HL-60/S4 treated with retinoic acid at 250 ng/mL for 4 days and 3 days (cell line): ENCODE data around the gene PARD3B.
"Not testable (repeated sequence)": the region's sequence is repeated elsewhere in the genome, so short reads cannot be mapped to it uniquely, and the experiment has no call there.

Source experiments
- in situ Hi-C: fragments of 300-500 bp; cut with MboI; formaldehyde crosslinking; loops from 2 replicates; pipeline ENCODE4 v1.7.0; 2022; ENCODE audit warnings: low sequenced_read_pairs

PARD3B gene

GRCh38 chr2:205217004-205217403, 671.7 kb downstream of the PARD3B start:
- in situ Hi-C loops, result no loop called here

GRCh38 chr2:205218056-205218455, 672.8 kb downstream of the PARD3B start:
- in situ Hi-C loops, result no loop called here

- in situ Hi-C loops, result not testable (repeated sequence)
These were observed 673.5 kb downstream of the PARD3B start for GRCh38 chr2:205218816-205219215.

GRCh38 chr2:205220559-205220958, 675.3 kb downstream of the PARD3B start:
- in situ Hi-C loops, result no loop called here

GRCh38 chr2:205232086-205232485, 686.8 kb downstream of the PARD3B start:
- in situ Hi-C loops, result no loop called here

GRCh38 chr2:205235434-205235833, 690.2 kb downstream of the PARD3B start:
- in situ Hi-C loops, result no loop called here

GRCh38 chr2:205237524-205237923, 692.2 kb downstream of the PARD3B start:
- in situ Hi-C loops, result no loop called here

GRCh38 chr2:205245001-205245400, 699.7 kb downstream of the PARD3B start:
- in situ Hi-C loops, result no loop called here

- in situ Hi-C loops, result no loop called here
These were observed 700.4 kb downstream of the PARD3B start for GRCh38 chr2:205245652-205246051.

GRCh38 chr2:205259121-205259520, 713.8 kb downstream of the PARD3B start:
- in situ Hi-C loops, result no loop called here

- in situ Hi-C loops, result no loop called here
These were observed 716.3 kb downstream of the PARD3B start for GRCh38 chr2:205261516-205262020.

- in situ Hi-C loops, result no loop called here
These were observed 722.0 kb downstream of the PARD3B start for GRCh38 chr2:205267323-205267722.

GRCh38 chr2:205270689-205271088, 725.4 kb downstream of the PARD3B start:
- in situ Hi-C loops, result no loop called here

GRCh38 chr2:205273148-205273547, 727.9 kb downstream of the PARD3B start:
- in situ Hi-C loops, result no loop called here

- in situ Hi-C loops, result no loop called here
These were observed 728.4 kb downstream of the PARD3B start for GRCh38 chr2:205273627-205274026.

- in situ Hi-C loops, result no loop called here
These were observed 729.5 kb downstream of the PARD3B start for GRCh38 chr2:205274801-205275200.

GRCh38 chr2:205276116-205276777, 731.0 kb downstream of the PARD3B start:
- in situ Hi-C loops, result no loop called here

- in situ Hi-C loops, result no loop called here
These were observed 735.4 kb downstream of the PARD3B start for GRCh38 chr2:205280596-205281236.

GRCh38 chr2:205283736-205284270, 738.5 kb downstream of the PARD3B start:
- in situ Hi-C loops, result no loop called here

- in situ Hi-C loops, result no loop called here
These were observed 739.1 kb downstream of the PARD3B start for GRCh38 chr2:205284334-205284733.

- in situ Hi-C loops, result no loop called here
These were observed 742.0 kb downstream of the PARD3B start for GRCh38 chr2:205287316-205287715.

- in situ Hi-C loops, result no loop called here
These were observed 743.4 kb downstream of the PARD3B start for GRCh38 chr2:205288686-205289085.
